Kasumi-1 (cell line): ENCODE measurements around the gene MGME1.

Experiments used
- DNase-seq, 2 experiments: peaks; one replicate each; lab custom pipeline; 2025; lab: John Stamatoyannopoulos, UW

The MGME1 gene

GRCh38 chr20:17940224-17940971 is 28.4 kb upstream of the MGME1 start:
- no peak for DNase-seq

GRCh38 chr20:17941087-17941825 is 27.6 kb upstream of the MGME1 start:
- no peak for DNase-seq

GRCh38 chr20:17941826-17942196 is 27.0 kb upstream of the MGME1 start:
- no peak for DNase-seq

- no peak for DNase-seq
These were observed 25.5 kb upstream of the MGME1 start for GRCh38 chr20:17943343-17943742.

GRCh38 chr20:17944854-17945474 is 23.9 kb upstream of the MGME1 start:
- no peak for DNase-seq

DNA sequence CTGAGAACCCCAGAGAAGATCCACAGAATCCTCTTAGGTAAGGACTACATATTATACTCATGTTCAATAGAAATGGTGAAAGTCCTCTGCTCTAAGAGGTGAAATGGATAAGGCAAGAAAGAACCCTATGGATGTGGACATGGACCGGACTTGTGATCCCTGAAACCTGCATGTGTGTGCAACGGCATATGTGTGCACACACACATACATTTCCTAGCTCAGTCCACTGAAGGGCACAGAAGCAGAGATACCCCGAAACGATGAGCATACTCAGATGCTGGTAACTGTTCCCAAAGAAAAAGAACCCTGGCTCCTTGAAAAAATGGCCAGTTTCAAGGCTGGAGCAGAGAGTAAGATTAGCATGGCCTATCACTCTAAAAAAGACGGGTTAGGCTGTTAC is 22.8 kb upstream of the MGME1 start:
- DNase-seq: no peak

DNA sequence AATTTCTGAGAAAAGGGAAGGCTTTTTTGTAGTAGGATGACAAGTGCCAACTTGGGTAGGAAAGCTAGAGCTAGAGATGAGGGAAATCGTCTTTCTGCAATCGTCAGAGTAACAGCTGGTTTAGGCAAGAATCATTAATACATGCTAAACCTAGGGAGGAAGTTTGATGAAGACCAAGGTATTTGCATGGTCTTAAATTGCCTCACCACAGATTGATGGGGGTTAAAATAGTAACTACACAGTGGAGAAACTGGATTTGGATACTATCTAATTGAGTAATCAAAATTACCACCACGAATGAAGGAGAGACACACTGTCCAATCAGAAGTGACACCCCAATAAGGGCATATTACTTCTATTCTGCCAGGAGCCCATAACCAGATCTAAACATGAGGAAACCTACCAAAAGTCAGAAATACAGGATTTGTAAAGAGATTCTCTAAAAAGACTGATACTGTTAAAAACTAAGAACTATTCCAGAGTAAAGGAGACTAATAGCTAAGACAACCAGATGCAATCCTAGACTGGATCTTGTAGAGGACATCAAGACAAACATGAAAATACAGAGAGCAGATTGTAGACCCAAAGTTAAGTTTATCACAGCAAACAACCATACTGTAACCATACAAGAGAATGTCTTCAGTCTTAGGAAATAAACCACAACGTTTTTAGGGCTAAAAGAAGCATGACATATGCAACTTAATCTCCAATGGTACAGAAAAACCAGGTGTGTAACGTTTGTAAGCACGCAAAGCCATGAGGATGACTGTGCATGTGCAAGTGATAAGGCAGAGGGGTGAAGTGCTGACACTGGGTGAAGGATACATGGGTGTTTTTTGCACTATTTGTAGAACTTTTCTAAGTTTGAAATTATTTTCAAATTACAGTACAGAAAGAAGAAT is 22.0 kb upstream of the MGME1 start:
- no peak for DNase-seq

- DNase-seq: no peak
These were observed 21.4 kb upstream of the MGME1 start for GRCh38 chr20:17947474-17947815.

GRCh38 chr20:17948442-17948841 is 20.4 kb upstream of the MGME1 start:
- DNase-seq: no peak

DNA sequence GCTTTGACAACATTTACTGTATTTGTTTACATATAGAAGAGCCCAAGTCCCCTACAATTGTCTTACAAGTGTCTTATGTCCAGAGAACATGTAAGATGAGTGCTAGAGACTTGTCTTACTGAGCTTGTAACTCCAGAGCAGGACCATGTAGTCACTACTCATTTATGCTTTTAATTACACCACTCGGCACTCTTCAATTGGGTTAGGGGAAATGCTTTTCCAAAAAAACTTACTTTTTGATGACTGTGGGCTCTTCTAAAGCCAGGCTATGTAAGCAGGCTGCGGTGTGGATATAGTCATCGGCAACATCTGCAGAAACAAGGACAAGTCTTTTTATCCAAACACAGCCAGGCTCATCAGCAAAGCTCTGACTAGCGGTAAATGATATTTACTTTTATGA is 18.9 kb upstream of the MGME1 start:
- DNase-seq: no peak

GRCh38 chr20:17950670-17951069 is 18.1 kb upstream of the MGME1 start:
- no peak for DNase-seq

DNA sequence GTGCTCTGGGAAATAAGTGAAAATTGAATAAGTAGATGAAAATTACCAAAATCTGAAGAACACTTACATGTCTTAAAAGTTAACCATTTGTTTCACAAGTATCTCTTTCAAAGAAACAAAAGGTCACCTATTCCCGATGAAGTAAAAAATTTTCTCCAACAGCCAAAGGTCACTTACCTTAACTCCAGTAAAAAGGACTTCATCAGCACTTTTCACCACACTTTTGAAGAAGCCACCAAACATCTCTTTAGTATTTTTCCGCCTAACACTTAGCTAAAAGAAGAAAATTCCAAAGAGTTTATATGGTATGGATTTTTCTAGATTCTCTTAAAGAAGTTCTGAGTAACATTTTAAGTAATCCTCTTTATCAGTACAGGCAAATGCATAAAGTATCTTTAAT is 17.5 kb upstream of the MGME1 start:
- no peak for DNase-seq

GRCh38 chr20:17952692-17953684 is 15.8 kb upstream of the MGME1 start:
- no peak for DNase-seq

- DNase-seq: no peak
These were observed 14.9 kb upstream of the MGME1 start for GRCh38 chr20:17953935-17954334.

DNA sequence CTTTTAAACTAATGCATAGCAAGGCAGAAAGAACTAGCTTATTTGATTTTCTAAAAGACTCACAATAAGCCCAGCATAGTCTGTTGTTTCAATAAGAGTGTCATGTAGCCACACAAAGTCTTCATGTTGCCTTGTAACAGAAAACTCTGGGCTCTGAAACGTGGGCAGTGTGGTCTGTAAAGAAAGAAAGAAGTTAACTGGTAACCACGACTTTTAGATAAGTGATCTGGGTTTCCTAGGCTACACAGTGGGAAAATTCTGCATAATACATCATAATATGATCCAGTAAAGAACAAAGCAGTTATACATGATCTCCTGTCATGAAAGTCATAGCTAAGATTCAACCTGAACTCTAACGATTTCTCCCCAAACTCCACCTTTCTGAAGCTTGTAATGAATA is 13.5 kb upstream of the MGME1 start:
- no peak for DNase-seq

GRCh38 chr20:17956099-17956685 is 12.6 kb upstream of the MGME1 start:
- no peak for DNase-seq

- DNase-seq: no peak
These were observed 11.1 kb upstream of the MGME1 start for GRCh38 chr20:17957505-17958363.

DNA sequence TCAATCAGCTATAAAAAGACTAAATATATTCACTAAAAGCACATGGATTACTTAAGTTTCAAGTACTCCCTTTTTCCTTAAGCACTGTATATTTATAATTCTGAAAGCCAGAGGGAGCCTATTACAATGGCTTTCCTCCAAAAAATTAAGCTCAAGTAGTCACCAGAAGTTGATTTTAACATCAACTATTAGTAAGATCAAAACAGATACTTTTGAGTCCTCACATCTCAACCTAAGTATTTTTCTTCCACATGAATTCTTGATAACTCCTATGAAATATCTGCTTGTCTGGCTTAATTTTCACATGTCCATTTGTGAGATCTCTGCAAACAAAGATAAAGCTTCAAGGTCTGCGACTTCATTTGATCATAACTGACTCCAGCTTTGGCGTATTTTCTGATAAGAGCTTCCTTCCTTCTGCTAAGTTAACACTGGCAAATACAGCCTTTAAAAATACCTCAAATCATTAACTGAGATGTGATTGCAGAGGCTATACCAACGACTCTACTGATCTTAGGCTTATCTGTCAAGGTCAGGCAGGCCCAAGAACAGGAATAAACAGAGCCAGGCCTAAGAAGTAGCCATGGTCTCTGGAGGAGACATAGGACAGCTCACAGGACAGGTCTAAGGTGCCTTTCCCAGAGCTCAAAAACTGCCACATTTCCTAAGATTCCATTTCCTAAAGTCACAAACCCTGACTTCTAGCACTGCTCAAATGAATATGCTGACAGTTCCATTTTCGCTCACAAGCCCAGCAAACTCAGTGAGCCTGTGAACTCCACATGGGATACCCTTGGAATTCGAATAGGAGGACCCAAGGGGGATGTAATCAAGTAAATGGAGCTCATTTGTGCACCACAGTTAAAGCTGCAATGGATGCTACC is 10.2 kb upstream of the MGME1 start:
- DNase-seq: no peak

GRCh38 chr20:17959257-17959627 is 9.6 kb upstream of the MGME1 start:
- DNase-seq: no peak
